Measurements from ENCODE around the gene GGT5.

GRCh38 chr22:24216541-24217209 is 28.2 kb downstream of the GGT5 start:
- TF ChIP-seq CTBP1 (IDR thresholded peaks at IDR 0.05; ENCODE audit: borderline replicate concordance): no peak
- TF ChIP-seq TARDBP (IDR thresholded peaks at IDR 0.05): no peak
- no peak for TF ChIP-seq BHLHE40 (IDR thresholded peaks at IDR 0.05; ENCODE audit: borderline replicate concordance)
- TF ChIP-seq SP1 (IDR thresholded peaks at IDR 0.05): no peak
- no peak for TF ChIP-seq FOXK2 (IDR thresholded peaks at IDR 0.05)
- TF ChIP-seq SUZ12 (IDR thresholded peaks at IDR 0.05): no peak
- no peak for TF ChIP-seq FOXA1 (IDR thresholded peaks at IDR 0.05)
- TF ChIP-seq ELF4 (IDR thresholded peaks at IDR 0.05): no peak
- TF ChIP-seq LEF1 (IDR thresholded peaks at IDR 0.05; ENCODE audit: borderline replicate concordance): no peak

Measured in HEK293T (cell line).